ENCODE measurements around the gene DAND5. TPM values are rescaled to one million over a fixed set of nuclear protein-coding genes. Genes with fewer than 3 reads are reported as not detected.
A peak's percentile ranks its signal among the peaks of the same experiment; 100 is the strongest.

The DAND5 gene
- total RNA-seq, 6 experiments from 2014 or later, result not detected

DNA sequence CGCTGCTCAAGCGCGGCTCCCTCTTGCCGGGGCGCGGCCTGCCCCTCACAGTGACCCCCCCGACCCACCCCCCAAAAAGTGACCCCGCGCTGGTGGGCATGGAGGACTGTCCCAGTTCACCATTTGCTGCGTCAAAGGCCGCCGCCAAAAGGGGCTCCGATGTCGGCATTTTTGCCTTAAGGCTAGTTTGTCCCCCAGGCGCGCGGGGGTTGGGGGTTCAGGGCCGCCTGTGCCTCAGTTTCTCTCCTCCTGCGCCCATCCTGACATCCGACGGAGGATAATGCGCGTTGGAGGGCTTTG lies 43.0 kb downstream of the DAND5 start:
- Mint-ChIP-seq H3K4me3 (peak overlapping the region; percentile 95), H3K27me3 (ENCODE audit: insufficient read depth) (no peaks in the 10 kb centered on the region; the same call in 1 of the 2 replicates), H3K4me1 (ENCODE audit: low read depth) (peaks cover 31% of the 10 kb centered on the region), H3K9me3 (no peaks in the 10 kb centered on the region), H3K36me3 (ENCODE audit: low read depth) (peaks cover 4% of the 10 kb centered on the region; the same call in 1 of the 2 replicates), H3K27ac (peak overlapping the region; percentile 99)
- TF ChIP-seq, protein P1, sequence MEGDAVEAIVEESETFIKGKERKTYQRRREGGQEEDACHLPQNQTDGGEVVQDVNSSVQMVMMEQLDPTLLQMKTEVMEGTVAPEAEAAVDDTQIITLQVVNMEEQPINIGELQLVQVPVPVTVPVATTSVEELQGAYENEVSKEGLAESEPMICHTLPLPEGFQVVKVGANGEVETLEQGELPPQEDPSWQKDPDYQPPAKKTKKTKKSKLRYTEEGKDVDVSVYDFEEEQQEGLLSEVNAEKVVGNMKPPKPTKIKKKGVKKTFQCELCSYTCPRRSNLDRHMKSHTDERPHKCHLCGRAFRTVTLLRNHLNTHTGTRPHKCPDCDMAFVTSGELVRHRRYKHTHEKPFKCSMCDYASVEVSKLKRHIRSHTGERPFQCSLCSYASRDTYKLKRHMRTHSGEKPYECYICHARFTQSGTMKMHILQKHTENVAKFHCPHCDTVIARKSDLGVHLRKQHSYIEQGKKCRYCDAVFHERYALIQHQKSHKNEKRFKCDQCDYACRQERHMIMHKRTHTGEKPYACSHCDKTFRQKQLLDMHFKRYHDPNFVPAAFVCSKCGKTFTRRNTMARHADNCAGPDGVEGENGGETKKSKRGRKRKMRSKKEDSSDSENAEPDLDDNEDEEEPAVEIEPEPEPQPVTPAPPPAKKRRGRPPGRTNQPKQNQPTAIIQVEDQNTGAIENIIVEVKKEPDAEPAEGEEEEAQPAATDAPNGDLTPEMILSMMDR (IDR thresholded peaks at IDR 0.05), result no peak
- no peak for DNase-seq

DNA sequence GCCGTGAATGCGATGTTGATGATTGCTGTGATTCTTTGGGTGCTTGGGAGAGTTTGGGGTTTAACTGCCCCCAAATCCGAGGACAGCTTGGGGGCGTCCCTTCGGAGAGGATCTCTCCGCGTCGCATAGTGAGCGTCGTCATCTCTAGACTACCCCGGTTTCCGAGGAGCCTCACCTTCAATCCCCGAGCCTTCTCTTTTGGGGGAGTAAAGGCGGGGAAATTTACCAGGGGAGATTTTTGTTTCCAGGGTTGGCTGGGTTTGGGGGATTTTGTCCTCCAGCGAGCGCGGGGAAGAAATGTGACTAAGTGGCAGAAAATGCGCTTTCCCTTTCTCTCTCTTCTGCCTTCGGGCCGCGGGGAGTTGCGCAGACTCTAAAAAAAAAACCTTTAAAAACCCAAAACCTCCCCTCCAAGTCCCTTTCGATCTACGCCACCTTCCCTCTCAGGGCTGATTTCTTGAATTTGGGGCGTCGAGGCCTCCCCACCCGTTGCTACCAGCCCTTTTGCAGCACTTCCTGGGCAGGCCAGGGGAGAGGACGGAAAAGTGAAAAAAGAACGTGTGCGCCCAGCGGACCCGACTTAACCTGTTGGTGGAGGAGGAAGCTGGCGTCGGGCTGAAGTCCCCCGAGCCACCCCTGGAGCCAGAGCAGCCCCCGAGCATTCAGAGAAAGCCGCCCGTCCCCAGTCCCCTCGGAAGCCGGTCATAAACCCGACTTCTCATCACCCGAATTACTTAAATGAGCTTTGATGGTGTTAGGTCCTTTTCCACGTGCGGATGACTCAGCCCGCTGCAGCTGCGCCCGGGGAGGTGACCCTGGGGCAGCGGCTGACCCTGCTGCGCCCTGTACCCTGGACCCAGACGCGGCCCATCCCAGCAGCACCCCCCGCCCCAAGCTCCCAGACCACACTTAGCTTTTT lies 43.6 kb downstream of the DAND5 start:
- TF ChIP-seq, protein P1 (IDR thresholded peaks at IDR 0.05), result no peak
- DNase-seq, result peak; percentile 30
- Mint-ChIP-seq H3K4me3 (peak overlapping the region; percentile 95), H3K4me1 (ENCODE audit: low read depth) (peaks cover 37% of the 10 kb centered on the region), H3K27ac (peak overlapping the region; percentile 99), H3K9me3 (no peaks in the 10 kb centered on the region), H3K27me3 (ENCODE audit: insufficient read depth) (no peaks in the 10 kb centered on the region; the same call in 1 of the 2 replicates), H3K36me3 (ENCODE audit: low read depth) (peaks cover 4% of the 10 kb centered on the region; the same call in 1 of the 2 replicates)

DNA sequence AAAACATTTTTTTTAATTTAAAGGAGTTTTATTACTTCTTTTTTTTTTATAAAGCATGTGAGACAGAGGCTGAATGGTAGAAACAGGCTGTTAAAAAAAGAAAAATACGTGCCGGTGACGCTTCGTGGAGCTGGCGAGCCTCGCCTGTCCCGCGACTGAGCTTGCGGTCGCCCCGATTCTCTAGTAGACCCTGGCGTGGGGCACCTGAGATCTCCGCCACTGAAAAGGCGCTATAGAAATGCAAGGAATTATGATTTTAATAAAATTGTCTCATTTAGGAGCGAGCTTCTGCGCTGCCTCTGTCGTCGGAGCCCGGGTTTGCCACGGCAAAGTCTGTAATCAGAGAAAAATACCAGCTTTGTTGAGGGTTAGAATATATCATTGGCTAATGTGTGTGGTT lies 44.3 kb downstream of the DAND5 start:
- no peak for DNase-seq
- TF ChIP-seq, protein P1 (IDR thresholded peaks at IDR 0.05), result no peak
- H3K36me3 Mint-ChIP-seq (ENCODE audit: low read depth), result peaks cover 4% of the 10 kb centered on the region; the same call in 1 of the 2 replicates
- H3K4me3 Mint-ChIP-seq, result peak overlapping the region; percentile 95
- H3K4me1 Mint-ChIP-seq (ENCODE audit: low read depth), result peaks cover 44% of the 10 kb centered on the region
- no peaks in the 10 kb centered on the region; the same call in 1 of the 2 replicates for H3K27me3 Mint-ChIP-seq (ENCODE audit: insufficient read depth)
- H3K9me3 Mint-ChIP-seq, result no peaks in the 10 kb centered on the region
- H3K27ac Mint-ChIP-seq, result peak overlapping the region; percentile 99

DNA sequence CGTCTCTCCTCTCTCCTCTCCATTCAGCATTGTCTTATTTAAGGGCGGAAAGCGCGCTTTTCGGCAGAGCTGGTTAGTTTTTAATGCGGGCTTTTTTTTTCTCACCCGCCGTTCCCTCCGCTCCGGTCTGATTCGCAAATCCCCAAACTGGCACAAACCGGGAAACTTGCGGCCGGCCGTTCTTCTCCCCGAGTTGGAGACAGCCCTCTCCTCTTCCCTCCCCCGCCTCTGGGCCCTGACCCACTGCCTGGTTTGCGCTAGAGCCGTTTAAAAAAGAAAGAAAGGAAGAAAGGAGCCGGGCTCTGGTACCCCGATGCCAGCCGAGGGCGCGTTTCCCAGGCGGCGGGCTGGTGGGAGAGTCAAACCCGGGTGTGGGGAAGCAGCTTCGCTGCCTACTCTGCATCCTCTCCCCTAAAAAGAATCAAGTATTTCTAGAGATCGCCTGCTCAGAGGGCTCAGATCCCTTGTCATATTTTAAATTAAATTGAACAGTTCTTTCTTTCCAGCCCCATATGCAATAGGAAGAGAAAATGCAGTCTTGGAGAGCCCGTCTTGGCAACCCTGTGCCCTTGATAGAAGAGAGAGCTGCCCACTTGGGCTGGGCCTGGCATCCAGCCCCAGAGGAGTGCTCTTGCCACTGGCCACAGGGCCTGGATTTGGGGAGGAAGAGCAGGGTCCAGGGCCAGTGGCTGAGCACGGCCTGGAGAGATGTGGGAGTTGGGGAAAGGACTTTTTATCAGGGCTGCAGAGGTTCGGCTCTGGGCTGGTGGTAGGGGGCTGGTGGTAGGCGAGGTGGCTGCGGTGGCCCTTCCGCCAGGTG lies 44.9 kb downstream of the DAND5 start:
- no peak for DNase-seq
- peaks cover 51% of the 10 kb centered on the region for H3K4me1 Mint-ChIP-seq (ENCODE audit: low read depth)
- no peaks in the 10 kb centered on the region; the same call in 1 of the 2 replicates for H3K27me3 Mint-ChIP-seq (ENCODE audit: insufficient read depth)
- no peaks in the 10 kb centered on the region for H3K36me3 Mint-ChIP-seq (ENCODE audit: low read depth)
- TF ChIP-seq, protein P1 (IDR thresholded peaks at IDR 0.05), result no peak
- no peak overlapping the region for H3K27ac Mint-ChIP-seq
- H3K4me3 Mint-ChIP-seq, result peak overlapping the region; percentile 95; the same call in 1 of the 2 replicates
- no peaks in the 10 kb centered on the region for H3K9me3 Mint-ChIP-seq

DNA sequence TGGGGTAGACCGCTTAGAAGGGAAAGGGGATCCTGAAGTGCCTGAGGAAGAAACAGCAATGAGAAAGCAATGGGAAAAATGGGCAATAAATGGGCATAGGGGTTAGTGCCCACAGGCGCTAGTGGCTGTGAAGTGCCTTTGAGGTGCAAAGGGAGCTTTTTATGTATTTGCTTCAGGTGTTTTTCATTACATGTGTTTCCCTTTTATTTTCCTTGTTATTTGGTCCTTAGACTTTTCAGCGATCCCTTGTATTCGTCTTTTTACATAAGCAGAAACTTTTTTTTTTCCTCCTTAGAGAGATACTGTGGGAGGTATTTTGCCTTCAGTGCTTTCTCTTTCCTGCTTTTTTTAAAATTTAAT lies 45.5 kb downstream of the DAND5 start:
- Mint-ChIP-seq H3K9me3 (no peaks in the 10 kb centered on the region), H3K27me3 (ENCODE audit: insufficient read depth) (peaks cover 1% of the 10 kb centered on the region), H3K27ac (no peak overlapping the region), H3K4me1 (ENCODE audit: low read depth) (peaks cover 57% of the 10 kb centered on the region), H3K4me3 (no peak overlapping the region), H3K36me3 (ENCODE audit: low read depth) (no peaks in the 10 kb centered on the region)
- no peak for DNase-seq
- TF ChIP-seq, protein P1 (IDR thresholded peaks at IDR 0.05), result no peak
